H1 (cell line): ENCODE results near the gene ZCCHC18. TPM values are rescaled to one million over a fixed set of nuclear protein-coding genes. Genes with fewer than 3 reads are reported as not detected.

Experiments
- BACH1 ChIP-seq: IDR thresholded peaks from 2 replicates; pipeline ENCODE4 v1.6.1; 2012; ENCODE audit warnings: low read length, improper control_type of control experiment
- BCL11A ChIP-seq, 2 experiments: IDR thresholded peaks; one replicate each; pipeline ENCODE4 v1.6.1; 2011; ENCODE audit warnings: low read depth in 2 of 2, low read length in 2 of 2, mild to moderate bottlenecking in 2 of 2
- CBX5 ChIP-seq: fragments of 300-800, 300-1000 bp; sonication (generic); IDR thresholded peaks from 2 replicates; pipeline ENCODE4 v1.7.1; 2016; ENCODE audit warnings: antibody characterized with exemption, low read length, low read depth
- CREB1 ChIP-seq: IDR thresholded peaks from 2 replicates; pipeline ENCODE4 v1.6.1; 2012; ENCODE audit warnings: inconsistent platforms
- EP300 ChIP-seq, 2 experiments: IDR thresholded peaks; 1 replicate in 1 of 2; 2 replicates in 1 of 2; pipeline ENCODE4 v1.6.1; 2011 to 2012; ENCODE audit warnings: low read depth in 2 of 2, low read length in 2 of 2, mild to moderate bottlenecking in 2 of 2, borderline replicate concordance in 1 of 2, inconsistent platforms in 1 of 2, moderate library complexity in 1 of 2
- HDAC2 ChIP-seq, 2 experiments: fragments of 300-600 bp in 1 of 2; sonication (generic) in 1 of 2; IDR thresholded peaks; 2 replicates each; pipeline ENCODE4 v1.6.1; 2011 to 2012; ENCODE audit warnings: low read depth in 2 of 2, low read length in 2 of 2, mild to moderate bottlenecking in 2 of 2, moderate library complexity in 2 of 2, borderline replicate concordance in 1 of 2, inconsistent platforms in 1 of 2
- HDAC6 ChIP-seq: IDR thresholded peaks from one replicate; pipeline ENCODE4 v1.7.1; 2012; ENCODE audit warnings: low read depth, mild to moderate bottlenecking, inconsistent platforms, low read length, moderate library complexity
- JUND ChIP-seq: IDR thresholded peaks from 2 replicates; pipeline ENCODE4 v1.6.1; 2011; ENCODE audit warnings: mild to moderate bottlenecking, improper control_type of control experiment, low read length
- KDM4A ChIP-seq: IDR thresholded peaks from one replicate; pipeline ENCODE4 v1.7.1; 2012; ENCODE audit warnings: low read depth, mild to moderate bottlenecking, moderate library complexity, low read length, inconsistent platforms; ENCODE audit not compliant: severe bottlenecking
- PHF8 ChIP-seq: fragments of 200-600 bp; sonication (generic); conservative IDR thresholded peaks from 2 replicates; pipeline ENCODE4 v1.7.1; 2012; ENCODE audit warnings: low read depth, mild to moderate bottlenecking, inconsistent platforms, low read length, moderate library complexity
- RAD21 ChIP-seq, 2 experiments: IDR thresholded peaks in 1 of 2; conservative IDR thresholded peaks in 1 of 2; 2 replicates each; pipeline ENCODE4 v1.6.1; 2011; ENCODE audit warnings: low read depth in 2 of 2, low read length in 2 of 2, improper control_type of control experiment in 1 of 2, inconsistent platforms in 1 of 2, mild to moderate bottlenecking in 1 of 2, moderate library complexity in 1 of 2
- RNF2 ChIP-seq: fragments of 200-900, 300-1000 bp; sonication (generic); IDR thresholded peaks from 2 replicates; pipeline ENCODE4 v1.7.1; 2016; ENCODE audit warnings: borderline replicate concordance, low read depth, mild to moderate bottlenecking, antibody characterized with exemption, low read length; ENCODE audit not compliant: poor library complexity, severe bottlenecking; ENCODE audit errors: missing control alignments
- SIX5 ChIP-seq: IDR thresholded peaks from 2 replicates; pipeline ENCODE4 v1.6.1; 2011; ENCODE audit warnings: mild to moderate bottlenecking, low read depth, low read length
- SRF ChIP-seq: IDR thresholded peaks from 2 replicates; pipeline ENCODE4 v1.6.1; 2011; ENCODE audit warnings: mild to moderate bottlenecking, low read depth, low read length, moderate library complexity
- SUZ12 ChIP-seq: fragments of 200-600 bp; sonication (generic); IDR thresholded peaks from 2 replicates; pipeline ENCODE4 v1.6.1; 2012; ENCODE audit warnings: mild to moderate bottlenecking, inconsistent platforms, low read length, moderate library complexity, mixed read lengths
- TAF7 ChIP-seq: optimal IDR thresholded peaks from 2 replicates; pipeline ENCODE3; 2011; ENCODE audit warnings: low read depth, mild to moderate bottlenecking, inconsistent platforms, low read length, moderate library complexity, borderline replicate concordance
- YY1 ChIP-seq: IDR thresholded peaks from 2 replicates; pipeline ENCODE4 v1.6.1; 2011; ENCODE audit warnings: low read depth, mild to moderate bottlenecking, low read length
- ZNF274 ChIP-seq: IDR thresholded peaks from 2 replicates; pipeline ENCODE4 v1.7.0; 2012; ENCODE audit warnings: low read length, borderline replicate concordance; ENCODE audit errors: extremely low read depth
- polyA plus RNA-seq, 7 experiments: library from polyadenylated mRNA; depleted of rRNA in 3 of 7; stranded (reverse) in 5 of 7; unstranded in 2 of 7; fragments of >200 nt in 5 of 7; fragments of 200-250 nt in 2 of 7; gene quantifications; 1 replicate in 5 of 7; 2 replicates in 1 of 7; 4 replicates in 1 of 7; pipeline versions ENCODE4 v1.2.1 to v1.2.3, GENCODE V29; 2011 to 2013; ENCODE audit warnings: missing spikeins in 2 of 7, mixed read lengths in 2 of 7
- total RNA-seq: library from RNA; stranded (reverse); fragmentation: NEBNext Ultra II Directional; extraction: Animal tissue kit (Norgen Biotek cat#: 25700); gene quantifications from 2 replicates; pipeline ENCODE4 v1.2.1, GENCODE V29; 2021
- TF ChIP-seq, protein P1 (sequence below): IDR thresholded peaks from 2 replicates; pipeline ENCODE4 v1.6.1; 2012; ENCODE audit warnings: inconsistent platforms

Gene ZCCHC18
- total and polyA plus RNA-seq, 2 of the 8 experiments (the other 6 are each of a cell fraction or from before 2014, with no cell fraction given) = 3.7 to 8.8 TPM

- TF ChIP-seq HDAC2 (IDR thresholded peaks at IDR 0.05; ENCODE audit: borderline replicate concordance in 1 of 2, low read depth in 2 of 2, low read length in 2 of 2) = no peak
- no peak for TF ChIP-seq TAF7
- no peak for TF ChIP-seq ZNF274
- peak; percentile 99 for TF ChIP-seq YY1
- no peak for TF ChIP-seq JUND
- TF ChIP-seq CBX5 = no peak
- peak; percentile 69 for TF ChIP-seq KDM4A
- peak; percentile 41 for TF ChIP-seq SIX5
- no peak for TF ChIP-seq RAD21 (IDR thresholded peaks at IDR 0.05 in 1 of 2, conservative IDR thresholded peaks at IDR 0.05 in 1 of 2; ENCODE audit: low read depth in 2 of 2, low read length in 2 of 2)
- TF ChIP-seq SUZ12 = no peak
- TF ChIP-seq SRF = 0 out of 2 replicates have a peak, but pooled peaks have one; percentile 58
- TF ChIP-seq BACH1 = no peak
- no peak for TF ChIP-seq BCL11A (IDR thresholded peaks at IDR 0.05; ENCODE audit: low read depth in 2 of 2, low read length in 2 of 2)
- TF ChIP-seq PHF8 = peak; percentile 41; the same call in 1 of the 2 replicates
- TF ChIP-seq RNF2 = no peak
- TF ChIP-seq CREB1 = peak; percentile 96
- TF ChIP-seq, protein P1, sequence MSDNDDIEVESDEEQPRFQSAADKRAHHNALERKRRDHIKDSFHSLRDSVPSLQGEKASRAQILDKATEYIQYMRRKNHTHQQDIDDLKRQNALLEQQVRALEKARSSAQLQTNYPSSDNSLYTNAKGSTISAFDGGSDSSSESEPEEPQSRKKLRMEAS = peak; percentile 26; the same call in 1 of the 2 replicates
- TF ChIP-seq HDAC6 = no peak
- TF ChIP-seq EP300 (IDR thresholded peaks at IDR 0.05; ENCODE audit: borderline replicate concordance in 1 of 2, low read depth in 2 of 2, low read length in 2 of 2) = no peak
Observed at GRCh38 chrX:104156630-104157529, 44.6 kb downstream of the ZCCHC18 start, which contains the start of gene SLC25A53 (continued).
